Brain pericyte (primary cell): ENCODE results near the gene CASZ1.

Source experiments
- DNase-seq: peaks from one replicate; pipeline ENCODE4 v3.0.0-alpha.2; 2012; ENCODE audit warnings: low read depth, low spot score

CASZ1 gene

DNA sequence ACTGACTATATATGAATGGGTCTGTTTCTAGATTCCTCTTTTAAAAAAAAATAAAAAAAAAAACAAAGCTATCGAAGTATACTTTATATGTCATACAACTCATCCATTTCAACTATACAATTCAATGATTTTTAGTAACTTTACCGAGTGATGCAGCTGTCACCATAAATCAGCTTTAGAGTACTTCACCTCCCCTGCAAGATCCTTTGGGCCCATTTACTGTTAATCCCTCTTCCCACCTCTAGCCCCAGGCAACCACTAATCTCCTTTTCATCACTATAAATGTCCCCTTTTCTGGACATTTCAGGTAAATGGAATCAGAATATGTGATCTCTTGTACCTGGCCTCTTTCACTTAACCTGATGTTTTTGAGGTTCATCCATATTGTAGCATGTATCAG is 187.8 kb downstream of the CASZ1 start:
- no peak for DNase-seq

- DNase-seq: no peak
Measured at GRCh38 chr1:10607228-10607627, 189.2 kb downstream of the CASZ1 start.

DNA sequence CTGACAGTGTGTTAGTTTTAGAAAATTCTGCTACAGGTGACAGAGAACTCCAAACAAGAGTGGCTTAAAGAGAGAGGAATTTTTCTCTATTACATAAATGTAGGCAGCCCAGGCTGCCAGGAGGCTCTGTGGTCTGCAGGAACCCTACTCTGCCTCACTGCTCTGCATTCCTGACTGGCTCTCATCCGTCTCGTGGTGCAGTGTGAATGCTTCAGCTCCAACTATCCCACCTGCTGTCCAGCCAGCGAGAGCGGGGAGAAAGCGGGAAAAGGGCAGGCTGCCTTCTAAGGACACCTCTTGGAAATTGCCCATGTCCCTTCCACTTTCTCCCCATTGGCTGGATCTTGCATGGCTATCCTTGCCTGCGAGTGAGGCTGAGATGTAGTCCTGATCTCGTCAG is 190.4 kb downstream of the CASZ1 start:
- DNase-seq: no peak

GRCh38 chr1:10604966-10605365 is 191.5 kb downstream of the CASZ1 start:
- DNase-seq: no peak

GRCh38 chr1:10602936-10603335 is 193.5 kb downstream of the CASZ1 start:
- DNase-seq: no peak

DNA sequence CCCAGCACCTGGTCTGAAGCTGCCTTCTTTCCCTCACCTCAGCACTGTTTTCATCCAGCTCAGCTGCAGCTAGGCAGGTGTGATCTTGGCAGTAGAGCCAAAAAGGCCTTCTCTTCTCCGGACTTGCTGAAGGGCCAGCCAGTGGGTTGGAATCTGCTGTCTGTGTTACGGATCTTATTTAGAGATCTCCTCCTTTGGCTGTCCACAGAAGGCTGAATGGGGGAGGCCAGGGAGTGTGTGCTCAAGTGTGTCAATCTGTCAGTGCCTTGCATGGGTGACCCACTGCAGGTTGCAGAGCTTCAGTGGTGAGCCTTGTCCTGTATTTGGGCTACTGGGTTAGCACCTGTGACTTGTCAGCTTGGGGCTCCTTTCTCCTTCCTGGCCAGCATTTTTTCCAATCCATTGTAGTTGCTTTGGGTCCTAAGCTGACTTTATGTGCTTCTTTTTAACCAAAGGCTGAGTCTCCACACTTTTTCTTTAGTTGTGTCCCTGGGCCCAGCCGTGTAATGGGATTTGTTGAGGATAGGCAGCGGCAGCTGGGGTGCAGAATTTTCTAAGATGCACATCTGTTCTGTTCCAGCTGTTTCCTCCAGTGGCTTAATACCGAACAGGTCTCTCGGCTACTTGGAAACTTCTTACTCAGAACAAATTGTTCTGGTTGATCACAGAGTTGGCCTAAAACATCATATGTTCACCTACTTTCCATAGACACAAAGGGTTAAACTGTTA is 194.9 kb downstream of the CASZ1 start:
- no peak for DNase-seq

GRCh38 chr1:10599194-10599861 is 197.1 kb downstream of the CASZ1 start:
- no peak for DNase-seq

GRCh38 chr1:10598389-10598702 is 198.1 kb downstream of the CASZ1 start:
- DNase-seq: no peak

DNA sequence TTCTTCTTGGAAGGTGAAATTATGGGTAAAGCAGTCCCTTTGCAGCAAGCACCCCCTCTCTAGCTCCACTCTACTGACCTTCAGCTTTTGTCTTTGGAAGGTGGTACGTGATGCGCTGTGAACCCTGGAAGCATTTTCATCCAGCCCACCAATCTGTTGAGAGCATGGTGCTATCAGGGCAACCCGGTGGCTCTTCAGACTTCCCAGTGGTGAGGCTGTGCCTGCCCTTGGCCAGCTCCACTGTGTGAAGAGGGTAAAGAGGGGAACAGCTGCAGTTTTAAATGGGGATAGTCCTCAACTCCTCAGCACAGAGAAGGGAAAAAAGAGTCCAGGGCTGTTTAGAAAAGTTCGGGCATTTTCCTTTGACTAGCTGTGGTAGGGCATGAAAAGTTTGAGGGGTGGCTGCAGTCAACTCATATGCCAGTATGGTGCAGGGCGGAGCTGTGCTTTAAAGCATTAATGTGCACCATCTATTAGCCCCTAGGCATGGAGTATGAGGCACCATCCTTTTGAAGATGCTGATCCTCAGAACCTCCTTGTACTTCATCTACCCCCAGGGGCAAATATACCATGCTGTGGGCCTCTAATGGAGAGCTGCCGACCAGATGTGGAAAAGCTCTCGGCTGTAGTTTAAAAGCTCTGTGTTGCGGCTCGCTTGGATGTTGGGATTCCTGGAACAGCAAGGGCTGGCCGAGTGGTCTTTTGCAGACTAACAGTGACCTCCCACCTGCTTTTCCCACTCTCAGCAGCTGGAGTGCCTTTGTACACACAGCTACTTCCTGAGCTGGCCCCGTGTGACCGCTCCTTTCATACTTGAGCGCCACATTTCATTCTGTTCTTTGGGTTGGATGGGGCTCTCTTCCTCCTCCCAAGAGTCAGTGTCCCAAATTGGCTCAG is 198.7 kb downstream of the CASZ1 start:
- no peak for DNase-seq

GRCh38 chr1:10596780-10597179 is 199.7 kb downstream of the CASZ1 start:
- no peak for DNase-seq

GRCh38 chr1:10594595-10595223 is 201.7 kb downstream of the CASZ1 start:
- DNase-seq: no peak

DNA sequence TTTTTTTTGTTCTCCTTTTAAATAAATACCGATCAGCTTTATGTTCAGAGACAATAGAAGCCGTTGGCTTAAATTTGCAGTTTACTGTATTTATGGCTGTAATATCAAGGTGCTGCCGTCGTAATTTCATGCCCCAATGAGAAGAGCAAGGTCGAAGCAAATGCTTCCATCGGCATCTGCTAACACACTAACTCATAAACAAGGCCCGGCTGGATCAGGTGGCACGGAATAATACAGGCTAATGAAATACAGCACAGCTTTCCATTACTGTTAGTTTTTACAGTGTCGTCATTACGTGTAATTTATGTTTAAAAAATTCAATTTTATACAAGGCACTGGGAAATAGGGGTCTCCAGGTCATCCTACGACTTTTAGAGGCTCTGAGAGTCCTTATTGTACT is 202.7 kb downstream of the CASZ1 start:
- DNase-seq: no peak

DNA sequence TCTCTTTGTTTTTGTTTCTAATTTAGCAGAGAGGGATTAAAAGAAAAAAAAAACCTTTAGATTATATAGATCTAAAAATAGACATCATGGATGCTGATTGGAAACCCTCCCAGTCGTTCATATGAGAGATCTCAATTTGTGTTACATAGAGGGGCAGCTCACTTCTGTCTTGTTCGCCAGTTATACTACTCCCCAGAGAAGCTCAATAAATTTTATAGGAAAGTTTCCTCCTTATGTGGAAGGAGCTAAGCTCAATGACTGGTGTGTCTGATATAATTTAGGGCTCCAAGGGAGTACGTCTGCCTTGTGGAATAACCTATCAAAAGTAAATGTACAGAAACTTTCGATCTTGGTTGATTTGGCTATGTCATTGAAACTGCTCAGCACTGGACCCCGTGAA is 204.1 kb downstream of the CASZ1 start:
- DNase-seq: no peak

GRCh38 chr1:10591010-10591409 is 205.4 kb downstream of the CASZ1 start:
- no peak for DNase-seq

DNA sequence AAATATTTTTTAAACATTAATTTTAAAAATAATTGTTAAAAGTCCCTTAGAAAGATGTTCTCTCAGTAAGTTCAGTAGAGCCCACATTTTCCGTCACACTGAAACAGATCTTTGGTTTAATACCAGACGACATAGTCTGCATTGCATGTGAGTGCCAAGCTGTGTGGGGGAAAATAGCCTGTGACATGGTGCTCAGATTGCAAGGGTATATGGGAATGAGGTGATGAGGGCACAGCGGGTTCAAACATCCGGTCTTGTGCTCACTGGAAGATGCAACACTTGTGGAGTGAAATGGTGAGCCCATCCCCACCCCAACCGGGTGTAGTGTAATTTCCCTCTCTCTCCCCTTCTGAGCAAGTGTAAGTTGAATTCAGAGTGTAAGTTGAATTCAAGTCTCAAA is 207.4 kb downstream of the CASZ1 start:
- DNase-seq: no peak

GRCh38 chr1:10588640-10589039 is 207.8 kb downstream of the CASZ1 start:
- no peak for DNase-seq
